ENCODE measurements around the gene PIR. TPM values are rescaled to one million over a fixed set of nuclear protein-coding genes. Genes with fewer than 3 reads are reported as not detected.
A peak's percentile ranks its signal among the peaks of the same experiment; 100 is the strongest.

Gene PIR
- total RNA-seq, 1 experiment from 2014 or later, result 344 TPM

DNA sequence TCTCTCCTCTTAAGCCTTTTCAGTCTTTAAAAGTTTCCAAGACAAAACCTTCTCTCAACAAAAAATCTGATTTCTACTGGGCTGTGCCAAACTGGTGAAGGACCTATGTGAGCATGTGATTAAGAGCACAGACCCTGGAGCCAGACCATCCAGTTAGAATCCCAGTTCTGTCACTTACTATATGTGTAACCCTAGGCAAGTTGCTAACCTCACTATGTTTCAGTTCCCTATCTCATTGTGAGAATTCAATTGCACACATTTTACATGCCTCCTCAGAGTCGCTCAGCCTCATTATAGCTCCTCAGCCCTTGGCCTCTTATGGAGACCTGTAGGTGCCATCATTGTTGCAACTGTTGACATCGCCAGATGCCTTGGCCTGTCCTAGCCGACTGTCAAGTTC is 54.8 kb downstream of the PIR start:
- in situ Hi-C loops (cut with HindIII; ENCODE audit: low pct_unique_long_range_greater_than_20kb, low sequenced_read_pairs), result no loop called here
- DNase-seq (ENCODE audit: low read depth, low spot score), result no peak

DNA sequence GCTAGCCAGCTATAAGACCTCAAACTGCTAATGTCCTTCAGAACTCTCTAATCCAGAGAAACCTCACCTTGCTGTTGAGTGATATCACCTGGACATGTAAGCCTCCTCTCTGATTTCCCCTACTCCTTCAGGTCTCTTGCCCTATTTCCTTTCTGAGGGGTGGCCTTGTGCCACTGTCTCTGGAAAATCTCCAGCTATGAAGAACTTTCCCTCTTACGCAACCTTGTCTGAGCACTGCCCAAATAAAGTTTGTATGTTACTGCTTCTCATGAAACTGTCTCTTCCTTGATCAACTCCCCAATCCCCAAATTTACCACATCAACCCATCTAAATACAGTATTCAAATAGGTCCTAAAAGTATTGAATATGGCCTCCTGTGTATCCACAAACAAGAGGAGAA is 55.4 kb downstream of the PIR start:
- no peak for DNase-seq (ENCODE audit: low read depth, low spot score)
- in situ Hi-C loops (cut with HindIII; ENCODE audit: low pct_unique_long_range_greater_than_20kb, low sequenced_read_pairs), result no loop called here

DNA sequence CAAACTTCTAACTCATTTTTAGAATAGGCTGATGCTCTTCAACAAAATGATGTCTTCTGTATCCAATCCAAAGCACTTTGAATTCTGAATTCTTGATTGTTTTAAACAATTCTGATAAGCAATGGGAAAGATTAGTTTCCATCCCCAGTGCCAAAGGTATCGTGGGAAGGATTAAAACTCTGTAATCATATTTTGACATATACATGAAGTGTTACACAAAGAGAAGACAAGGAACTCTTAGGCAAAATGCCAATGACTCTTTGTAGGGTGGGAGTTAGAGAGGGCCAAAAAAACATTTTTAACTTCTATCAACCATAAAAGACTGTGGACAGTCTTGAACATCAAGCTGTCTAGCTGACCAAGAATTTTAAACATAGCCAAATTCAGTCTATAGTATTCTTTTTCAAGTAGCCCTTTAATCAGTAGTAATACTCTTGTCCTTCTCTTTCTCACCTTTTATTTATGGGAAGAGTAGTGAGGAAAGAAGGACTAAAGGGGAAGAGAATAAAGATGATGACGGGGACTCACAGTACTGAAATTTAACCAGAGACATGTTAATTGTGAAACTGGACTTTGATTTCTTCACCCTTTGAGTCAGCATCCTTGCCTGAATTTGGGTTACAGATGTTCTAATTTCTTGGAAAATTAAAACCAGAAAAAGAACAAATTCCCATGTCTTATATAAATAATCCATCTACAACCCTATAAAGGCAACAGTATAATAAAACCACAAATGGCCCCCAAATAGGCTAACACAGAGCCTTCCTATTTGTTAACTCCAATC is 57.1 kb downstream of the PIR start:
- no peak for DNase-seq (ENCODE audit: low read depth, low spot score)
- in situ Hi-C loops (cut with HindIII; ENCODE audit: low pct_unique_long_range_greater_than_20kb, low sequenced_read_pairs), result no loop called here

DNA sequence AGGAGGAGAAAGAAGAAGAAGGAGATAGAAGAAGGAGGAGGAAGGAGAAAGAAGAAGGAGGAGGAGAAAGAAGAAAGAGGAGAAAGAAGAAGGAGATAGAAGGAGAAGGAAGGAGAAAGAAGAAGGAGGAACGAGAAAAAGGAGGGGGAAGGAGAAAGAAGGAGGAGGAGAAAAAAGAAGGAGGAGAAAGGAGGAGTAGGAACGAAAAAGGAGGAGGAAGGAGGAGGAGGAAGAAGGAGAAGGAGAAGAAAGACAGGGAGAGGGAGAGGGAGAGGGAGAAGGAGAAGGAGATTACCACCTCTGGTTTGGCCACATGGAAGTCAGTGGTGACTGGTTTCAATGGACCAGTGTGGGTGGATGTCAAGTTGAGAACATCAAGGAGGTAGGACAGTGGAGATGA is 58.9 kb downstream of the PIR start:
- in situ Hi-C loops (cut with HindIII; ENCODE audit: low pct_unique_long_range_greater_than_20kb, low sequenced_read_pairs), result no loop called here

DNA sequence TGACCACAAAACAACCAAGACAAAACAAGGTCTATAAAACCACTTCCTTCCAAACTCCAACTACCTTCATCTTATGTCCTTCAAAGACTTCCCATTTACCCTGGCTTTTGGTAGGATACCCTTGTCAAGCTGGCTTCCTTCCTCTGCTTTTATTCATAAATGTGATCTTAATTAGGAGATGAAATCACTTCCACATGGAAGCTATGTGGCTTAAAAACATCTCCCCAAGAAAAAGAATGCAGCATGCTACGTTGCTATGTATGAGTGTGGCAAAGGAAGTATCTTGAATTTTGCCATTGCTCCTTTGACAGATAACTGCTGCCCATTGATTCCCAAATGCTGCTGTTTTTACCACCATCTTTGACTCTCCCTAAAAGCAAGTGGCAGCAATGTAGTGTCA is 62.5 kb downstream of the PIR start:
- in situ Hi-C loops (cut with HindIII; ENCODE audit: low pct_unique_long_range_greater_than_20kb, low sequenced_read_pairs), result no loop called here
- DNase-seq (ENCODE audit: low read depth, low spot score), result no peak

More for the DNA sequence above, 58.9 kb downstream of the PIR start:
- no peak for DNase-seq (ENCODE audit: low read depth, low spot score)

DNA sequence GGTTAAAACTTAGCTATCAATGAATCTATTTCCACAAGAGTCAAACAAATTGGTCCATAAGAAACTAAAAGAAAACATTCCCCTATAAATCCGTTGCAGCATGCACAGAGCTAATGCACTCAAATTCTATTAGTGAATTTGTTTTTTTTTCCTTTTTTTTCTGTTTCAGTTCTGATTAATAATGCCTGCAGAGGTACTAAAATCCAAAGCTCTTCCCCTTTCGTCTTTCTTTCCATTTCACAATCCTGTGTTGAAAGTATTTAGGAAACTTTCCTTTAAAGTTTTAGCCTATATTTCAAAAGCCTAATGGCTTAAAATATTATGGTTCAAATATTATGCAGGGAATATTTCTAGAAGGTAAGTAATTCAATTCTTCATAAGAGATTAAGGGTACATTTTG is 63.1 kb downstream of the PIR start:
- in situ Hi-C loops (cut with HindIII; ENCODE audit: low pct_unique_long_range_greater_than_20kb, low sequenced_read_pairs), result no loop called here
- DNase-seq (ENCODE audit: low read depth, low spot score), result no peak

DNA sequence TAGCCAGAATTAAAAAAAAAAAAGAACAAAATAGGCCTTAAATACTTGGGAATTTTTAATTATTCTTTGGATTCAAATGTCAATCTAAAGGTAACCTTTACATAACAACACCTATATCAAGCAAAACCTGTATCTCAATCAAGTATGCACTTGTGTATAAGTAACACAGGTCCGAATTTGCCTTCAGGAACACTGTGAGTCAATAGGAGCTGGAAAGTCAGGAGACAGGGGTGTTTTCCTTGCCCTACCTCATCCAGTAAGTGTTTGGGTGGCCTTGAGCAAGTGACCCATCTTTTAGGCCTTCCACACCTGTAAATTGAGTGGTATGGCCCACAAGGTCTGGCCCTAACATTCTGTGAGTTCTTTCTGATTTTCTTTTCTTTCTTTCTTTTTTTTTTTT is 68.1 kb downstream of the PIR start:
- in situ Hi-C loops (cut with HindIII; ENCODE audit: low pct_unique_long_range_greater_than_20kb, low sequenced_read_pairs), result no loop called here
- no peak for DNase-seq (ENCODE audit: low read depth, low spot score)

DNA sequence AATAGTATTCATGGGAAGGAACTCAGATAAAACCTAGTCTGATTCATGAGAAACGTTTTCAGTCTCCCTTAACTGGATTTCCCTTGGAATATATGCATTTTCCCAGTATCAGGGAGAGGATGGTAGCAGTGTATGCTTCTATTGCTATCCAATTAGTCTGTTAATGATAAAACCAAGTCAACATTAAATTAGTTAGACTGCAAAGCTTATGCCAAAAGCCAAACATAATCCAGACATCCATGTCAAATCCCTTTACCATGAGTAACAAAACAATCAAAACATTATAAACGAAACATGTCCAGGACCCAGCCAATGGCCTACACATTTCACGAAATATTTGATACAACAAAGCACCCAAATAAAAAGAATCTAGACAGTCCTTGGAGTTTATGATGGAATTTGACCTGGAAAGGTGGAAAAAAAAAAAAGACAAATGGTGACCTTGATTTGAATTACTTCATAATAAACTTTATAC is 74.4 kb downstream of the PIR start:
- DNase-seq (ENCODE audit: low read depth, low spot score), result no peak
- in situ Hi-C loops (cut with HindIII; ENCODE audit: low pct_unique_long_range_greater_than_20kb, low sequenced_read_pairs), result no loop called here

DNA sequence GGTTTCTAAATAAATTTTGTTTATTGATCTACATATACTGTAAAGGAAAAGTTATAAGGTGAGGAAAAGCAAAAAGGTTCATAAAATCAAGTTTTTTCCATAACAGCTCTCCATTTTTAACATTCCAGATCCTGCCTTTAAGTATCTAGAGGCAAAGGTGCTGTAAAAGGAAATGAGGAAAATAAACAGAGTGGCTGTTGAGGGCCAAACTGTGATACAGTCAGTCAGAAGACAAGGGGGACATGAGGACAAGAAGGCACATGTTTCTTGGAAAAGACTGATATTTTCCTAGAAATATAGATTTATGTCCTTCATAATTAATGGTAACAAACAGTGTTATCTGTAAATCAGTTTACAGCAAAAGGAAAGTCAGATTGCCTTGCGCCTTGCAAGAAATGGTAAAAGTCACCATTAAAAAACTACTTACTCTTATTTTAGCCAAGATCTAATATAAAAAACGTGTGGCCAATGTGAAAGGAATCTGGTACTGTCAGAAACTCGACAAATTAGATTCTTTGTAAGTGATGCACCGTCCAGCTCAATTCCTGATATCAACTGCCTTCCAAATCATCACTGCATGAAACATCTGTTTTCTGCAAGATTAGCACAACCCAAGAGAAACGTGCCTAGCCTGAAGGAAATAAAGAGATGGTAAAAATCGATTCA is 75.0 kb downstream of the PIR start:
- in situ Hi-C loops (cut with HindIII; ENCODE audit: low pct_unique_long_range_greater_than_20kb, low sequenced_read_pairs), result no loop called here
- no peak for DNase-seq (ENCODE audit: low read depth, low spot score)

DNA sequence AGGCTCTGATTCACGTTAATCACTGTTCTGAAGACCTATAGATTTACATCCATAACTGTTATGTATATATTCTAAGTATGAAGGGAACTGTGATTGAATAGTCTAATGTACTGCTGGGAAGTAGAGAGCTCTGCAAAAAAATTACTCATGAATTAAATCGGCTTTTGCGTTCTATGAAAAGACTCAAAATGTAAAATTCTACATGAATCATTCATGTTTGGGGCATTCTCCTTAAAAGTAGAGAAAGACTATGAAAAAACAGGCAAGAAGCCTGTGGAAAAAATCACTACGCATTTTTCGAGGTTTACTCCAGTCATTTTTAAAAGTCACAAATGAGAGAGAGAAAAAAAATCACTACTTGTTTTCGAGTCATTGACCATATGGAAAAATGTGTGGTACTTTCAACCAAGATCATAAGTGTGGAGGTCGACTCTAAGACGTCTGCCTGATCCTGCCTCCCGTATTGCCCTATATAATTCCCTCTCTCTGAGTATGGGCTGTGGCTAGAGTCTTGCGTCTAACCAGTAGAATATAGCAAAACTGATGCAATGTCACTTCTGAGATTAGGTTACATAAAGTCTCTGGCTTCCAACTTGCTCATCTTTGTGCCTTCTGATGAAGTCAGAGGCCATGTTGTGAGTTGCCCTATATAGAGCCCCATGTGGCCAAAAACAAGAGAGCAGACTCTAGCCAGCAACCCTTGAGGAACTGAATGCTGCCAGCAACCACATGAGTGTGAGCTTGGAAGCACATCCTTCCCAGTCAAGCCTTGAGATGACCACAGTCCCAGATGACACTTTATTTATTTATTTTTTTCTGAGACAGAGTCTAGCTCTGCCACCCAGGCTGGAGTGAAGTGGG is 76.8 kb downstream of the PIR start:
- in situ Hi-C loops (cut with HindIII; ENCODE audit: low pct_unique_long_range_greater_than_20kb, low sequenced_read_pairs), result no loop called here
- DNase-seq (ENCODE audit: low read depth, low spot score), result peak; percentile 65

DNA sequence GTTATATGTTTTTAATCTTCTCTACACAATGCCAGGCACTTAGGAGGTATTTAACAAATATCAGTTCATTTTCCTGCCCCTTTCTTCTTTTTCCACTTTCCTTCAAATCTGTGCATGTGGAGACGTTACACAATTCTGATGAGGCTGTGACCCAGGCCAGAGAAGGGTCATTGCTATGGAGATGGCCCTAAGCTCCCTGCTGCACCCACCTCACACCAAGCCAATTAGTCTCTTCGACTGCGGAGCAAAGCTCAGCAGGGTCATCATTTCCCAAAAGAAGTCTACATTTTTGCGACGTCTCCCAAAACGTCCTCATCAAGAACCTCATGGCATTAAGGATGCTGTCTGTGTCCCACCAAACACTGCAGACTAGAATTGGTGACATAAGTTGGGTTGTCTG is 80.0 kb downstream of the PIR start:
- in situ Hi-C loops (cut with HindIII; ENCODE audit: low pct_unique_long_range_greater_than_20kb, low sequenced_read_pairs), result no loop called here
- DNase-seq (ENCODE audit: low read depth, low spot score), result no peak

DNA sequence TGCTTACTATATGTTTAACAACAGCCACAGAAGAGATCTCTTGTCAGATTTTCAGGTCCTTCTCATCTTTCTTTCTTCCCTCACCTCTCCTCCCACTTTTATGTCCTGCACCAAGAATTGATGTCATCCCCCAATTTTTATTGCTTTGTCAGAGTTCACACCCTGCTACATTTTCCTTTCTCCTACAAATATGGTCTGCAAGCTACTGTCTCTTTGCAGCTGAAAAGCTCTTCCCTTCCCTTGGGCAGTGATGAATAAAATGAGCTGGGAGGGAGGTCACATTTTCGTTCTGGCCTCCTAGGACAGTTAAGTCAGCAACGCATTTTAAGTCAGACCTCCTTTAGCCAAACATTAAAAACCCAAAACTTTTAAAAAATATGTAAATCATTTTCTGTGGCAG is 82.2 kb downstream of the PIR start:
- in situ Hi-C loops (cut with HindIII; ENCODE audit: low pct_unique_long_range_greater_than_20kb, low sequenced_read_pairs), result no loop called here

DNA sequence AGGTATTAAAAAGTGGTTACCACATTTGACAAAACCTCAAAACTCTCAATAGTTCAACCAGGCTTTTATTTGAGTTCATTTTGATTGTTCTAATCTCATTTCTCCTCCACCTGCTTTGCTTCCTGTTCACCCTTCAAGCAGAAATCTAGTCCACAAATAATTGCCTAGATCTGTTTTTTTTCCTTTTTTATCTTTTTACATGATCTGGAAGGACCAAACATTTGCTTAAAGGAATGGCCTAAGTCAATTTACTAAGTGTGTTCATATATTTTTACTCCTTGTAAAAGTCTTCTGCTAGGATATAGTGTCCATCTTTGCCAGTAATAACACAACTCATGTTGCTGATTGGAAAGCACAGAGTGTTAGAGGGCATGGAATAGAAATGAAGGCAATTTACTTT is 82.7 kb downstream of the PIR start:
- in situ Hi-C loops (cut with HindIII; ENCODE audit: low pct_unique_long_range_greater_than_20kb, low sequenced_read_pairs), result no loop called here
- no peak for DNase-seq (ENCODE audit: low read depth, low spot score)

More for the DNA sequence above, 82.2 kb downstream of the PIR start:
- DNase-seq (ENCODE audit: low read depth, low spot score), result no peak

DNA sequence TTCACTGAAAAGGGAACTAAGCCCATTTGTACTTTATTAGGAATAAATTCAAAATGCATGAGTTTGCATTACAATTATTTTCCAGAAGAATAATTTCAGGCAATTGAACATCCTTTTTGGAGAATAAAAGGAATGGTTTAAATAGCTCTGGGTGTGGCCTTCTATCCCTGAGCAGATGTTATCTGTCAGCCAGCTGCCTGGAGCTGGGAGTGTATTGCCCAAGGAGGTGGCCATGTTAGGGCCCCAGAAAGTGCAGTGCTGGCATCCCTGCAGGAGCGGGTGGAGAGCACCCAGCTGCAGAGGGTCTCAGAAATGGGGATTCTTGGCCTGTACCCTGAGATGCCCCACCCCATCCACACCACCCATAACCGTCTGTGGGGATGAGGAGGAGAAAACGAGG is 87.3 kb downstream of the PIR start:
- in situ Hi-C loops (cut with HindIII; ENCODE audit: low pct_unique_long_range_greater_than_20kb, low sequenced_read_pairs), result no loop called here
- DNase-seq (ENCODE audit: low read depth, low spot score), result no peak

DNA sequence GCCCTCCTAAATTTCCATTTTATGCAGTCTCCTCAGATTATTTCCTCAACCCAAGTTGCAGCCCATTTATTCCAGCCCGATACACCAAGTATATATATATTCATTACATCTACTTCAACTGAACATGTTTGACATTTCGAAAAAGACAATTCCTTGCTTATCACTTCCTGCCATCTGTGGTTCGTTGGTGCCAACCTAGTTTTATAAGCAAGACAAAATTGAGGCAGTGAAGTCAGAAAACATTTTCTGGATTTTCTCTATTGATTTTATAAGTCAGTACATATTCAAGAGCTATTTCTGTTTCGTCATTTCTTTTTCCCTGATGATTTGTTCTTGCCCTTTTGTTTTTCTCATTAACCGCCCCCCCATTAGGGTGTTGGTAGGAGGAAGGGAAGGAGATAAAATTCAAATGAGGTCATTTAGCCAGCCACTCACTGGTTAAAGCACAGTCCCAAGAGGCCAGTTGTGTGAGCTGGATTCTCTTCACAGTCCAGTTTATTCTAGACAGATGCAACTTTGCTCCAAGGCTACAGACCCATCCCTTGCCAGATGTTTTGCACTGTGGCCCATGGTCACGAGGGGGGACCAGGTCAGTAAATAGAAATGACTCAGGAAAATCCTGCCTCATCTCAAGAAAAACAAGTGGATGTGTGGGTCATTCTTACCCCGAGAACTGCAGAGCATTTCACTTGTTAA is 88.6 kb downstream of the PIR start:
- DNase-seq (ENCODE audit: low read depth, low spot score), result no peak
- in situ Hi-C loops (cut with HindIII; ENCODE audit: low pct_unique_long_range_greater_than_20kb, low sequenced_read_pairs), result no loop called here

DNA sequence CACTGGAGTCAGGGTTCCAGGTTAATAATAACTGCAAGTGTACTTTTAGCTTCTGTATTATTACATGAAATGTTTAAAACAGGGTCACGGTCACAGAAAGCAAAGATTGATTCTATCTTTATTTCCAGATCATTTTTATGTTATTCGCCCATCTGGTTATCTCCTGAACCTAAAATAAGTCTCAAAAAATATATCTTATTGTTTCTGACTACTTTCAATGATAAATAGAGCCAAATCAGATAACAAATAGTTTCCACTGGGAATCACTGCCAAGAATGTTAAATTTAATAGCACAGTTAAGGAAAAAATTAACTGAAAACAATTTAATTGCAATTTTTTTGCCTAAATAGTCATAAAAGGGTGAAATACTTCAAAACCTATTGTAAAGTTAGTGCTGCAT is 91.8 kb downstream of the PIR start:
- DNase-seq (ENCODE audit: low read depth, low spot score), result no peak
- in situ Hi-C loops (cut with HindIII; ENCODE audit: low pct_unique_long_range_greater_than_20kb, low sequenced_read_pairs), result no loop called here

DNA sequence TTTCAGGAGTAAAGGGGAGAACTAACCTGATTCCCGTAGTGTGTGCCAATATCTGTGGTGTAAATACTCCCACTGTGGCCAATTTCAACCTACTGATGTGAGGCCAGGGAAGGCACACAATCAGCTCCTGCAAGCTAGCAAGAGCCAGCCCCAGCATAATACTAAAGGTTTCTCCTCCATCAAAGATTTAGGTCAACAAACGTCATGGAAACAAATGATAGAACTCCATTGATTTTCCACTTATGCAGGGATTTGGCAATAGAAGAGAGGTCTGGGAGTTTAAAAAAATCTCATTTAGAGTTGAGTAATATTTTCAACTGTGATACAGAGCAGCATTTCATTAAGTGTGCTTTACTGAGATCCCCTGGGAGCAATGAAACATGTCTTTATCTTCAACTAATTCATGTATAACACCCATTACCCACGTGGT is 93.2 kb downstream of the PIR start:
- in situ Hi-C loops (cut with HindIII; ENCODE audit: low pct_unique_long_range_greater_than_20kb, low sequenced_read_pairs), result no loop called here

DNA sequence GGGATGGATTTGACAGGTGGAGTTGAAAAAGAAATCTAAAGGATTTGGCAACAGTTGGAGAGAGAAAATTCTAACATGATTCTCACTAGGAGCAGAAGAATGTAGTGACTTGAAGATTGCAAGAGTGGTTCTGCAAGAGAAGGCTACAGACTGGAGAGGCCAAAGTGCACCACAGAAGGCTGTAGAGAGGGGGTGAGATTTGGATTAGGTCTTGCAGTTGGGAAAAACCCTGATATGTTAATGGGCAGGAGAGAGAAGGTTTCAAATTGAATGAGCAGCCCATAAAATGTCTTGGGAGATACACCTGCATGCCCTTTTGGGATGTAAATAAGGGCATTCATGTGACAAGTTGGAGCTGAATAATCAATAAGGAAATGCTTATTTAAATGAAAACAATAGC is 94.3 kb downstream of the PIR start:
- in situ Hi-C loops (cut with HindIII; ENCODE audit: low pct_unique_long_range_greater_than_20kb, low sequenced_read_pairs), result no loop called here
- DNase-seq (ENCODE audit: low read depth, low spot score), result no peak

More for the DNA sequence above, 93.2 kb downstream of the PIR start:
- DNase-seq (ENCODE audit: low read depth, low spot score), result peak; percentile 19
